Measurements from ENCODE around the gene SYAP1. TPM values are rescaled to one million over a fixed set of nuclear protein-coding genes. Genes with fewer than 3 reads are reported as not detected.

SYAP1 gene
- 13.8 TPM for polyA plus RNA-seq (2013, experiment 1 of 2)
- 12.9 TPM for polyA plus RNA-seq (2013, experiment 2 of 2)

- Histone ChIP-seq H4K8ac (ENCODE audit: low read depth, low read length) (peak within 1 kb of the TSS; percentile 56), H3K79me1 (ENCODE audit: low read length) (no peaks in the 10 kb centered on the region), H3K23ac (ENCODE audit: low read length) (peak within 1 kb of the TSS; percentile 1), H3K4me1 (ENCODE audit: control insufficient read depth, low read depth, low read length) (no peaks in the 10 kb centered on the region), H2AK5ac (ENCODE audit: low read length) (no peak within 1 kb of the TSS), H3K27me3 (ENCODE audit: insufficient read depth, low read length, poor library complexity) (no peaks in the 10 kb centered on the region), H3K4me3 (ENCODE audit: low read length) (peak within 1 kb of the TSS; percentile 83), H3K9ac (ENCODE audit: low read length) (peak within 1 kb of the TSS; percentile 88), H4K5ac (ENCODE audit: low read length) (no peak within 1 kb of the TSS), H2BK5ac (ENCODE audit: low read length) (no peak within 1 kb of the TSS), H3K18ac (ENCODE audit: low read length) (no peak within 1 kb of the TSS), H3K27ac (ENCODE audit: low read depth, low read length) (peak within 1 kb of the TSS; percentile 59), H2BK15ac (replicated peaks; ENCODE audit: low read depth) (no peak within 1 kb of the TSS), H3K79me2 (ENCODE audit: control insufficient read depth, insufficient read depth, low read length) (peaks cover 27% of the 10 kb centered on the region), H2BK120ac (ENCODE audit: low read depth, low read length) (no peak within 1 kb of the TSS), H3K36me3 (ENCODE audit: control insufficient read depth, insufficient read depth, low read length) (no peaks in the 10 kb centered on the region), H3K4ac (ENCODE audit: low read depth, low read length) (no peak within 1 kb of the TSS), H3K4me2 (ENCODE audit: low read length) (peak within 1 kb of the TSS; percentile 79), H3K56ac (ENCODE audit: low read length) (peak within 1 kb of the TSS; percentile 91)
- WGBS (ENCODE audit: extremely low coverage, insufficient coverage, low lambda C conversion rate): no CpG with 5 or more reads among the region's 54 CpGs
- peak; percentile 97 for DNase-seq
Observed at GRCh38 chrX:16719334-16720084, at the start of gene SYAP1. Gene SYAP1 (plus strand): TSS chrX:16719612. CDS start chrX:16719725, 113 bp downstream.

GRCh38 chrX:16671005-16671404 lies 48.4 kb upstream of the SYAP1 start:
- H3K36me3 ChIP-seq (ENCODE audit: control insufficient read depth, insufficient read depth, low read length): no peaks in the 10 kb centered on the region
- H3K4me1 ChIP-seq (ENCODE audit: control insufficient read depth, low read depth, low read length): no peaks in the 10 kb centered on the region
- H2BK15ac ChIP-seq (replicated peaks; ENCODE audit: low read depth): no peak overlapping the region
- H3K79me2 ChIP-seq (ENCODE audit: control insufficient read depth, insufficient read depth, low read length): no peaks in the 10 kb centered on the region
- no peak overlapping the region for H3K18ac ChIP-seq (ENCODE audit: low read length)
- H2BK5ac ChIP-seq (ENCODE audit: low read length): no peak overlapping the region
- H3K4me2 ChIP-seq (ENCODE audit: low read length): no peak overlapping the region
- DNase-seq: peak; percentile 57
- no peak overlapping the region for H3K9ac ChIP-seq (ENCODE audit: low read length)
- H2BK120ac ChIP-seq (ENCODE audit: low read depth, low read length): no peak overlapping the region
- no peak overlapping the region for H3K23ac ChIP-seq (ENCODE audit: low read length)
- no peak overlapping the region for H3K56ac ChIP-seq (ENCODE audit: low read length)
- no peaks in the 10 kb centered on the region for H3K27me3 ChIP-seq (ENCODE audit: insufficient read depth, low read length, poor library complexity)
- H2AK5ac ChIP-seq (ENCODE audit: low read length): no peak overlapping the region
- H3K27ac ChIP-seq (ENCODE audit: low read depth, low read length): no peak overlapping the region
- H4K5ac ChIP-seq (ENCODE audit: low read length): no peak overlapping the region
- H4K8ac ChIP-seq (ENCODE audit: low read depth, low read length): no peak overlapping the region
- no peaks in the 10 kb centered on the region for H3K79me1 ChIP-seq (ENCODE audit: low read length)
- no peak overlapping the region for H3K4me3 ChIP-seq (ENCODE audit: low read length)
- no peak overlapping the region for H3K4ac ChIP-seq (ENCODE audit: low read depth, low read length)

- H3K36me3 ChIP-seq (ENCODE audit: control insufficient read depth, insufficient read depth, low read length): no peaks in the 10 kb centered on the region
- no peak overlapping the region for H4K5ac ChIP-seq (ENCODE audit: low read length)
- H3K4ac ChIP-seq (ENCODE audit: low read depth, low read length): no peak overlapping the region
- no CpG with 5 or more reads among the region's 11 CpGs for WGBS (ENCODE audit: extremely low coverage, insufficient coverage, low lambda C conversion rate)
- H3K18ac ChIP-seq (ENCODE audit: low read length): no peak overlapping the region
- no peak overlapping the region for H2BK120ac ChIP-seq (ENCODE audit: low read depth, low read length)
- H2AK5ac ChIP-seq (ENCODE audit: low read length): no peak overlapping the region
- no peak for DNase-seq
- H3K4me1 ChIP-seq (ENCODE audit: control insufficient read depth, low read depth, low read length): no peaks in the 10 kb centered on the region
- H3K79me2 ChIP-seq (ENCODE audit: control insufficient read depth, insufficient read depth, low read length): no peaks in the 10 kb centered on the region
- H2BK15ac ChIP-seq (replicated peaks; ENCODE audit: low read depth): no peak overlapping the region
- H3K4me2 ChIP-seq (ENCODE audit: low read length): no peak overlapping the region
- no peaks in the 10 kb centered on the region for H3K27me3 ChIP-seq (ENCODE audit: insufficient read depth, low read length, poor library complexity)
- no peak overlapping the region for H3K4me3 ChIP-seq (ENCODE audit: low read length)
- H3K9ac ChIP-seq (ENCODE audit: low read length): no peak overlapping the region
- no peak overlapping the region for H4K8ac ChIP-seq (ENCODE audit: low read depth, low read length)
- no peak overlapping the region for H2BK5ac ChIP-seq (ENCODE audit: low read length)
- no peak overlapping the region for H3K27ac ChIP-seq (ENCODE audit: low read depth, low read length)
- no peaks in the 10 kb centered on the region for H3K79me1 ChIP-seq (ENCODE audit: low read length)
- H3K23ac ChIP-seq (ENCODE audit: low read length): no peak overlapping the region
- no peak overlapping the region for H3K56ac ChIP-seq (ENCODE audit: low read length)
Observed at GRCh38 chrX:16678689-16679088, 40.7 kb upstream of the SYAP1 start.

GRCh38 chrX:16683007-16683664 lies 36.3 kb upstream of the SYAP1 start:
- H2BK120ac ChIP-seq (ENCODE audit: low read depth, low read length): no peak overlapping the region
- H3K4me1 ChIP-seq (ENCODE audit: control insufficient read depth, low read depth, low read length): no peaks in the 10 kb centered on the region
- H2BK15ac ChIP-seq (replicated peaks; ENCODE audit: low read depth): no peak overlapping the region
- no peak overlapping the region for H3K56ac ChIP-seq (ENCODE audit: low read length)
- H4K8ac ChIP-seq (ENCODE audit: low read depth, low read length): no peak overlapping the region
- WGBS (ENCODE audit: extremely low coverage, insufficient coverage, low lambda C conversion rate): no CpG with 5 or more reads among the region's 7 CpGs
- no peak overlapping the region for H3K4ac ChIP-seq (ENCODE audit: low read depth, low read length)
- no peak overlapping the region for H2AK5ac ChIP-seq (ENCODE audit: low read length)
- H2BK5ac ChIP-seq (ENCODE audit: low read length): no peak overlapping the region
- H3K4me2 ChIP-seq (ENCODE audit: low read length): no peak overlapping the region
- H3K23ac ChIP-seq (ENCODE audit: low read length): no peak overlapping the region
- H3K79me1 ChIP-seq (ENCODE audit: low read length): no peaks in the 10 kb centered on the region
- H3K4me3 ChIP-seq (ENCODE audit: low read length): no peak overlapping the region
- no peaks in the 10 kb centered on the region for H3K79me2 ChIP-seq (ENCODE audit: control insufficient read depth, insufficient read depth, low read length)
- no peak for DNase-seq
- H3K27ac ChIP-seq (ENCODE audit: low read depth, low read length): no peak overlapping the region
- no peaks in the 10 kb centered on the region for H3K27me3 ChIP-seq (ENCODE audit: insufficient read depth, low read length, poor library complexity)
- H4K5ac ChIP-seq (ENCODE audit: low read length): no peak overlapping the region
- H3K9ac ChIP-seq (ENCODE audit: low read length): no peak overlapping the region
- H3K18ac ChIP-seq (ENCODE audit: low read length): no peak overlapping the region
- peaks cover 1% of the 10 kb centered on the region for H3K36me3 ChIP-seq (ENCODE audit: control insufficient read depth, insufficient read depth, low read length)

GRCh38 chrX:16687514-16687913 lies 31.9 kb upstream of the SYAP1 start:
- Histone ChIP-seq H3K23ac (ENCODE audit: low read length) (no peak overlapping the region), H3K27me3 (ENCODE audit: insufficient read depth, low read length, poor library complexity) (no peaks in the 10 kb centered on the region), H3K4ac (ENCODE audit: low read depth, low read length) (no peak overlapping the region), H2BK120ac (ENCODE audit: low read depth, low read length) (no peak overlapping the region), H3K9ac (ENCODE audit: low read length) (no peak overlapping the region), H3K79me2 (ENCODE audit: control insufficient read depth, insufficient read depth, low read length) (no peaks in the 10 kb centered on the region), H3K27ac (ENCODE audit: low read depth, low read length) (no peak overlapping the region), H4K5ac (ENCODE audit: low read length) (no peak overlapping the region), H3K79me1 (ENCODE audit: low read length) (no peaks in the 10 kb centered on the region), H3K4me1 (ENCODE audit: control insufficient read depth, low read depth, low read length) (no peaks in the 10 kb centered on the region), H3K18ac (ENCODE audit: low read length) (no peak overlapping the region), H4K8ac (ENCODE audit: low read depth, low read length) (no peak overlapping the region), H2BK15ac (replicated peaks; ENCODE audit: low read depth) (no peak overlapping the region), H2BK5ac (ENCODE audit: low read length) (no peak overlapping the region), H3K4me2 (ENCODE audit: low read length) (no peak overlapping the region), H3K56ac (ENCODE audit: low read length) (no peak overlapping the region), H3K4me3 (ENCODE audit: low read length) (no peak overlapping the region), H2AK5ac (ENCODE audit: low read length) (no peak overlapping the region), H3K36me3 (ENCODE audit: control insufficient read depth, insufficient read depth, low read length) (peaks cover 1% of the 10 kb centered on the region)
- WGBS (ENCODE audit: extremely low coverage, insufficient coverage, low lambda C conversion rate): no CpG with 5 or more reads among the region's 3 CpGs
- no peak for DNase-seq
